Activated CD8-positive, alpha-beta T cell treated with anti-CD3 and anti-CD28 coated beads for 36 hours (primary cell): ENCODE results near the gene TMCO4. TPM values are rescaled to one million over a fixed set of nuclear protein-coding genes. Genes with fewer than 3 reads are reported as not detected.

ENCODE experiments used
- ATAC-seq: fragments of 200-7000 bp; cut with Tn5 transposase; one replicate; pipeline ENCODE4 v1.10.0; 2021; ENCODE audit warnings: mild to moderate bottlenecking, moderate library complexity
- CTCF ChIA-PET: fragments of 350-600 bp; sonication (Branson Sonifier 250); formaldehyde crosslinking; loops from one replicate; lab custom pipeline; 2021; ENCODE audit warnings: antibody characterized with exemption; lab: Charles Lee
- POLR2A ChIA-PET: fragments of 350-600 bp; sonication (Branson Sonifier 250); formaldehyde crosslinking; loops from one replicate; lab custom pipeline; 2021; ENCODE audit warnings: antibody characterized with exemption; lab: Charles Lee
- DNase-seq: peaks from one replicate; pipeline ENCODE4 v3.0.0-alpha.2; 2020
- H3K27ac Mint-ChIP-seq: one replicate; pipeline ENCODE4 v1.8.0; 2021; ENCODE audit warnings: mild to moderate bottlenecking, mixed read lengths
- H3K27me3 Mint-ChIP-seq: one replicate; pipeline ENCODE4 v1.8.0; 2021; ENCODE audit warnings: mixed read lengths
- H3K36me3 Mint-ChIP-seq: one replicate; pipeline ENCODE4 v1.8.0; 2021; ENCODE audit warnings: low read depth, mixed read lengths
- H3K4me1 Mint-ChIP-seq: one replicate; pipeline ENCODE4 v1.8.0; 2021; ENCODE audit warnings: low read depth, mixed read lengths
- H3K4me3 Mint-ChIP-seq: one replicate; pipeline ENCODE4 v1.8.0; 2021; ENCODE audit warnings: mild to moderate bottlenecking, moderate library complexity, mixed read lengths
- H3K9me3 Mint-ChIP-seq: one replicate; pipeline ENCODE4 v1.8.0; 2021; ENCODE audit warnings: mixed read lengths
- CTCF ChIP-seq: fragments of 200-600 bp; IDR thresholded peaks from one replicate; pipeline ENCODE4 v1.8.0; 2022; ENCODE audit warnings: antibody characterized with exemption, mild to moderate bottlenecking
- intact Hi-C: fragments of 100-400 bp; cut with micrococcal nuclease; formaldehyde crosslinking; loops from one replicate; pipeline ENCODE4 v1.10.0; 2022
- total RNA-seq, 2 experiments: library from RNA; stranded (reverse); gene quantifications; one replicate each; pipeline ENCODE4 v1.2.3, GENCODE V29; 2021

The TMCO4 gene
- total RNA-seq, 2 experiments from 2014 or later, result 10.8 to 13.2 TPM

- Mint-ChIP-seq H3K9me3 (peaks cover 13% of the 10 kb centered on the region), H3K27ac (no peak overlapping the region), H3K36me3 (peaks cover 29% of the 10 kb centered on the region), H3K4me3 (no peak overlapping the region), H3K27me3 (no peaks in the 10 kb centered on the region), H3K4me1 (no peaks in the 10 kb centered on the region)
- DNase-seq (no peak), ATAC-seq (no peak)
- no peak for TF ChIP-seq CTCF
- ChIA-PET CTCF (interaction anchor here (1.8 kb wide), 1 partner anchor 24 kb away, joined by 4 read pairs; no protein-coding TSS in a partner anchor), POLR2A (no interaction called here)
- intact Hi-C loops, result no loop called here
These were observed 68.9 kb downstream of the TMCO4 start for GRCh38 chr1:19730793-19731192.

DNA sequence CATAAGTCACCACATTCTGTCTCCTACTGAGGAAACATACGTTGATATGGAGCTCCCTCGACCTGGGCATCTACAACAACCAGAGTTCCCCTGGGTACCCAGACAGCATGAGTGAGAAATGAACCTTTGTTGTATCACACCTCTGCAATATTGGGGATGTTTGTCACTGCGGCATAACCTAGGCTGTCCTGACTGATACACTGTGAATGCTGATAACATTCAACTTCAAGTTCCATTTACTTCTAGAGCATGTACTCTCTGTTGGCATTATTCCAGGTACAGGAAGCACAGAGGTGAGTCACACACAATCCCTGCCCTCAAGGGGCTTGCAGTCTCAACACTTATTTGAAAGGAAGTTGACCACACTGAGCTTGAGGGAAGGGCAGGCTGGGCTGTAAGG, 69.5 kb downstream of the TMCO4 start:
- intact Hi-C loops, result no loop called here
- peaks cover 29% of the 10 kb centered on the region for H3K36me3 Mint-ChIP-seq
- TF ChIP-seq CTCF, result no peak
- CTCF ChIA-PET, result interaction anchor here (1.0 to 1.8 kb wide), 2 partner anchors 24 to 25 kb away, joined by 4 to 5 read pairs; no protein-coding TSS in a partner anchor
- DNase-seq (no peak), ATAC-seq (no peak)
- POLR2A ChIA-PET, result no interaction called here
- no peak overlapping the region for H3K27ac Mint-ChIP-seq
- H3K9me3 Mint-ChIP-seq, result peaks cover 13% of the 10 kb centered on the region
- H3K4me3 Mint-ChIP-seq, result no peak overlapping the region
- no peaks in the 10 kb centered on the region for H3K27me3 Mint-ChIP-seq
- no peaks in the 10 kb centered on the region for H3K4me1 Mint-ChIP-seq

DNA sequence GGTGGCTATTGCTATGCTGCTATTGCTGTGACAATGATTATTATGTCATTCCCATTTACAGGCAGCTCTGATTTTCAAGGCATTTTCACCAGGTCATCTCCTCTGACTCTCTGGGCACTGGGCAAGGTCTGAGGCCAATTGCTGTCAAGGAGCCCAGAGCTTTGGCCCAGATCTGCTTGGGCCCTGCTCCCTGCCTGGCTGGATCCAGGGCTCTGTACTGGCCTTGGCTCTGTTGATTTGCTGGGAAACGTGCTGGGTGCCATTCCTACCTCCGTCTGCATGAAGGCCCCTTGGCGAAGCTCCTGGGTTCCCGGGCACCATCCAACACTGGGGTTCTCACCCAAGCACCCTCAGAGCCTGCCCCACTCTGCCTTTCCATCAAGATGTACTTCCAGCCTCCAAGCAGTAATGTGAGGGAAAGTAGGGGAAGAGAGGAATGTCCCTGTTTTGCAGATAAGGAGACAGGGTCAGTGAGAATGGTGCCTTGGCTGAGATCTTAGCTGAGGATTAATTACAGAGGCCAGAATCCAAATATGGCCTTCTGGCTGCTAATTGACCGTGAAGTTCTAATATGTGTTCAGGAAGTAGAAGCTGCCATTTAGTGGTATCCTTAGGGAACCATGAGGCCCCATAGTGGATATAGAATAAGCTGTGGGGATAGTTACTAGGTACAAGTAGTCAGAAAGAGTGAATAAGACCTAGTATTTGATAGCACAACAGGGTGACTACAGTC, 71.1 kb downstream of the TMCO4 start:
- no peaks in the 10 kb centered on the region for H3K27me3 Mint-ChIP-seq
- DNase-seq, result no peak
- H3K27ac Mint-ChIP-seq, result no peak overlapping the region
- POLR2A ChIA-PET, result no interaction called here
- ATAC-seq, result no peak
- no peak overlapping the region for H3K4me3 Mint-ChIP-seq
- intact Hi-C loops, result no loop called here
- no peak for TF ChIP-seq CTCF
- CTCF ChIA-PET, result interaction anchor here (0.6 to 5.9 kb wide), 5 partner anchors 13 to 67 kb away, joined by 3 to 22 read pairs (median 8); no protein-coding TSS in a partner anchor
- H3K9me3 Mint-ChIP-seq, result peaks cover 13% of the 10 kb centered on the region
- H3K36me3 Mint-ChIP-seq, result peaks cover 23% of the 10 kb centered on the region
- H3K4me1 Mint-ChIP-seq, result no peaks in the 10 kb centered on the region

DNA sequence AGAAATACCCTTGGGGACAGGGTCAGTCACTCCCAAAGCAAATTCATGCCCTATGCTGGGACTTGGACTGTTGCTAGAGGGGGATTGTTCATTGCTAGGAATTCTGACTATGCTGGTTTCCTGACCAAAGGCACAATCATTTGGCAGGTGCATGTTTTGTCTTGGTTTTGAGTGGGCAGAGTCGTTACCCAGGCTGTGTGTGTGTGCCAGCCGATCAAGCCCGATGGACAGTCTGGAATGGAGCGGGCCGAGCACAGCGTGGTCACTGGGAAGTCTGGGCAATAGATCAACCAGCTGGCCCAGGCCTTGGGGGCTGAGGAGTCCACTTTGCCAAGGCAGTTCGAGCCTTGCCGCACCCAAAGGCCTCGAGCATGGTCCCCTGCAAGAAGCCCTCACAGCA, 74.1 kb downstream of the TMCO4 start:
- Mint-ChIP-seq H3K27me3 (no peaks in the 10 kb centered on the region), H3K9me3 (peaks cover 8% of the 10 kb centered on the region), H3K4me1 (no peaks in the 10 kb centered on the region), H3K4me3 (no peak overlapping the region), H3K27ac (no peak overlapping the region), H3K36me3 (peaks cover 9% of the 10 kb centered on the region)
- ATAC-seq (no peak), DNase-seq (no peak)
- intact Hi-C loops, result no loop called here
- ChIA-PET CTCF (interaction anchor here (2.8 to 5.9 kb wide), 2 partner anchors 11 to 64 kb away, joined by 12 to 22 read pairs; no protein-coding TSS in a partner anchor), POLR2A (no interaction called here)
- TF ChIP-seq CTCF, result no peak

DNA sequence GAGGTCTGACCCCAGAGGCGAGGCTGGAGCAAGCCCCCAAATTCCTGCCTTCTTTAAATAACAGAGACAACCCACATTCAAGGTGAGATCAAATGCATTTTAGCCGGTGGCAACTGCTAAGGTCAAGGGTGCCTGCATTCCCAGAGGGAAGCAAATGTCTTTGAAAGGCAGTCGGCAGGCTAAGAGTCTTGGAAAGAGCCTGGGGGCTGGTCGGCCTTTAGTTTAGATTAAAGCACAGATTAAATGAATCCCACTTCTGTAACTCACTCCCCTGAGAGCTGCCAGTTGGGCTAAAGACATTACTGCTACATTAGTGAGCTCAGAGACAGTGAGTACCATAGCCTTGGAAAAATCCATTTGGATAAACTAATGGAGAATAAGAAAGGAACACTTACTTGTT, 75.8 kb downstream of the TMCO4 start:
- no peak for DNase-seq
- intact Hi-C loops, result no loop called here
- CTCF ChIA-PET, result interaction anchor here (1.1 to 5.9 kb wide), 2 partner anchors 9 to 19 kb away, joined by 6 to 22 read pairs; no protein-coding TSS in a partner anchor
- Mint-ChIP-seq H3K4me1 (no peaks in the 10 kb centered on the region), H3K27ac (peak overlapping the region; percentile 20), H3K4me3 (no peak overlapping the region), H3K36me3 (no peaks in the 10 kb centered on the region), H3K9me3 (no peaks in the 10 kb centered on the region), H3K27me3 (no peaks in the 10 kb centered on the region)
- TF ChIP-seq CTCF, result no peak
- POLR2A ChIA-PET, result no interaction called here
- no peak for ATAC-seq
